ENCODE measurements around the gene ROGDI. TPM values are rescaled to one million over a fixed set of nuclear protein-coding genes. Genes with fewer than 3 reads are reported as not detected.

Gene ROGDI
- total and polyA plus RNA-seq, 9 of the 15 experiments (the other 6 are each of a cell fraction or from before 2014, with no cell fraction given): 0.97 to 37.3 (median 16.5) TPM

GRCh38 chr16:4802659-4803287 is 340 bp upstream of the ROGDI start (continued):
- no peak for TF ChIP-seq FOXO4 (CRISPR knock-in tag; IDR thresholded peaks at IDR 0.05)
- no peak for TF ChIP-seq ZNF318 (IDR thresholded peaks at IDR 0.05; ENCODE audit: borderline replicate concordance in 1 of 2, low read depth in 1 of 2)
- no peak for TF ChIP-seq ZNF778 (CRISPR knock-in tag; IDR thresholded peaks at IDR 0.05)
- no peak for TF ChIP-seq LCOR (CRISPR knock-in tag; IDR thresholded peaks at IDR 0.05)
- TF ChIP-seq KLF16 (IDR thresholded peaks at IDR 0.05): no peak
- TF ChIP-seq SIN3B (IDR thresholded peaks at IDR 0.05; ENCODE audit: low read depth): no peak
- TF ChIP-seq ZNF212 (CRISPR knock-in tag; IDR thresholded peaks at IDR 0.05): no peak
- 0 out of 2 replicates have a peak, but pooled peaks have one; percentile 46 for TF ChIP-seq CEBPZ (IDR thresholded peaks at IDR 0.05; ENCODE audit: borderline replicate concordance, low read depth, low read length)
- peak; percentile 61; the same call in 1 of the 2 replicates for TF ChIP-seq SUPT5H (IDR thresholded peaks at IDR 0.05)
- no peak for TF ChIP-seq ERF (CRISPR knock-in tag; IDR thresholded peaks at IDR 0.05)
- no peak for TF ChIP-seq SAFB (IDR thresholded peaks at IDR 0.05; ENCODE audit: borderline replicate concordance, low read depth, low read length)
- no peak for TF ChIP-seq RCOR1 (IDR thresholded peaks at IDR 0.05; ENCODE audit: borderline replicate concordance in 1 of 2, low read depth in 2 of 2, low read length in 2 of 2)
- TF ChIP-seq ZNF175 (CRISPR knock-in tag; IDR thresholded peaks at IDR 0.05; ENCODE audit: low read depth): no peak
- no peak for TF ChIP-seq ZSCAN32 (CRISPR knock-in tag; IDR thresholded peaks at IDR 0.05)
- no peak for TF ChIP-seq MYBL2 (IDR thresholded peaks at IDR 0.05; ENCODE audit: low read depth)
- TF ChIP-seq MYBL2 (CRISPR knock-in tag; IDR thresholded peaks at IDR 0.05; ENCODE audit: borderline replicate concordance): no peak

All from K562 (cell line).